Measurements from ENCODE around the gene ANTKMT. TPM values are rescaled to one million over a fixed set of nuclear protein-coding genes. Genes with fewer than 3 reads are reported as not detected.

ANTKMT gene
- total RNA-seq, 1 experiment from 2014 or later, result 93.6 TPM

GRCh38 chr16:674968-675883 is 45.7 kb upstream of the ANTKMT start, which contains the start of gene RHBDL1:
RHBDL1 (plus strand) TSS chr16:675671; CDS start chr16:675791, 120 bp downstream.
- Histone ChIP-seq H3K27me3 (ENCODE audit: control insufficient read depth, insufficient read depth, low read length) (no peaks in the 10 kb centered on the region), H3K27ac (ENCODE audit: low read length) (peak within 1 kb of the TSS; percentile 62), H3K4me1 (ENCODE audit: control insufficient read depth, insufficient read depth, low read length) (peaks cover 22% of the 10 kb centered on the region), H3K4me3 (ENCODE audit: low read depth in 2 of 2, low read length in 2 of 2) (peak within 1 kb of the TSS; percentile 39 to 51), H3K9me3 (ENCODE audit: control insufficient read depth, insufficient read depth, low read depth, low read length) (no peaks in the 10 kb centered on the region), H3K36me3 (ENCODE audit: control insufficient read depth, insufficient read depth, low read length) (peaks cover 3% of the 10 kb centered on the region; the same call in 1 of the 2 replicates)
- BruUV-seq (replicated peaks), result no TSS peak
- no peak for DNase-seq (ENCODE audit: low read depth, low spot score)
- intact Hi-C loops (cut with micrococcal nuclease; ENCODE audit: unreplicated experiment) (no loop called here), in situ Hi-C loops (cut with HindIII; ENCODE audit: low pct_unique_long_range_greater_than_20kb, low sequenced_read_pairs) (no loop called here)
- CTCF ChIA-PET, result no interaction called here
- ATAC-seq, result peak; percentile 44
- POLR2A ChIA-PET, result no interaction called here
- TF ChIP-seq TCF7L2 (IDR thresholded peaks at IDR 0.05; ENCODE audit: low read depth, low read length) (no peak), POLR2AphosphoS5 (IDR thresholded peaks at IDR 0.05; ENCODE audit: low read depth, low read length) (peak; percentile 51), SIN3A (IDR thresholded peaks at IDR 0.05; ENCODE audit: borderline replicate concordance, insufficient read depth, low read depth, low read length) (0 out of 2 replicates have a peak, but pooled peaks have one; percentile 43)

DNA sequence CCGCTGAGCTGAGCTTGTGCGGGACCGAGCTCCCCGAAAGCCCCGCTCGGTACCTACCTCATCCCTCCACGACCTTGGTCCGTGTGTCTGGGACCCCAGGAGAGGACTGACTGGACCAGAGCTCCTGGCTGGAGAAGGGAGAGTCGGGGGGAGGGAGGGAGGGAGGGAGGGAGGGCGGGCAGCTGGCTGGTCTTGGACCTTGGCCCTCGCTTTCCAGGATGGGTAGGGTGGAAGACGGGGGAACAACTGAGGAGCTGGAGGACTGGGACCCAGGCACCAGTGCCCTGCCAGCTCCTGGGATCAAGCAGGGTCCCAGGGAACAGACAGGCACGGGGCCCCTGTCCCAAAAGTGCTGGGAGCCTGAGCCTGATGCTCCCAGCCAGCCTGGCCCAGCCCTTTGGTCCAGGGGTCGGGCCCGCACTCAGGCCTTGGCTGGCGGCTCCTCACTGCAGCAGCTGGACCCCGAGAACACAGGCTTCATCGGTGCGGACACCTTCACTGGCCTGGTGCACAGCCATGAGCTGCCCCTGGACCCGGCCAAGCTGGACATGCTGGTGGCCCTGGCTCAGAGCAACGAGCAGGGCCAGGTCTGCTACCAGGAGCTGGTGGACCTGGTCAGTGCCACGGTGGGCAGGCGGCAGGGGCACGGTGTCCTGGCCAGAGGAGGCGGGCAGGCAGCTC is 44.9 kb upstream of the ANTKMT start:
- ChIA-PET CTCF (no interaction called here), POLR2A (interaction anchor here (1.0 kb wide), 1 partner anchor 87 kb away, joined by 3 read pairs; no protein-coding TSS in a partner anchor)
- TF ChIP-seq SIN3A (IDR thresholded peaks at IDR 0.05; ENCODE audit: borderline replicate concordance, insufficient read depth, low read depth, low read length) (no peak), TCF7L2 (IDR thresholded peaks at IDR 0.05; ENCODE audit: low read depth, low read length) (no peak), POLR2AphosphoS5 (IDR thresholded peaks at IDR 0.05; ENCODE audit: low read depth, low read length) (no peak)
- TF ChIP-seq, protein P1, sequence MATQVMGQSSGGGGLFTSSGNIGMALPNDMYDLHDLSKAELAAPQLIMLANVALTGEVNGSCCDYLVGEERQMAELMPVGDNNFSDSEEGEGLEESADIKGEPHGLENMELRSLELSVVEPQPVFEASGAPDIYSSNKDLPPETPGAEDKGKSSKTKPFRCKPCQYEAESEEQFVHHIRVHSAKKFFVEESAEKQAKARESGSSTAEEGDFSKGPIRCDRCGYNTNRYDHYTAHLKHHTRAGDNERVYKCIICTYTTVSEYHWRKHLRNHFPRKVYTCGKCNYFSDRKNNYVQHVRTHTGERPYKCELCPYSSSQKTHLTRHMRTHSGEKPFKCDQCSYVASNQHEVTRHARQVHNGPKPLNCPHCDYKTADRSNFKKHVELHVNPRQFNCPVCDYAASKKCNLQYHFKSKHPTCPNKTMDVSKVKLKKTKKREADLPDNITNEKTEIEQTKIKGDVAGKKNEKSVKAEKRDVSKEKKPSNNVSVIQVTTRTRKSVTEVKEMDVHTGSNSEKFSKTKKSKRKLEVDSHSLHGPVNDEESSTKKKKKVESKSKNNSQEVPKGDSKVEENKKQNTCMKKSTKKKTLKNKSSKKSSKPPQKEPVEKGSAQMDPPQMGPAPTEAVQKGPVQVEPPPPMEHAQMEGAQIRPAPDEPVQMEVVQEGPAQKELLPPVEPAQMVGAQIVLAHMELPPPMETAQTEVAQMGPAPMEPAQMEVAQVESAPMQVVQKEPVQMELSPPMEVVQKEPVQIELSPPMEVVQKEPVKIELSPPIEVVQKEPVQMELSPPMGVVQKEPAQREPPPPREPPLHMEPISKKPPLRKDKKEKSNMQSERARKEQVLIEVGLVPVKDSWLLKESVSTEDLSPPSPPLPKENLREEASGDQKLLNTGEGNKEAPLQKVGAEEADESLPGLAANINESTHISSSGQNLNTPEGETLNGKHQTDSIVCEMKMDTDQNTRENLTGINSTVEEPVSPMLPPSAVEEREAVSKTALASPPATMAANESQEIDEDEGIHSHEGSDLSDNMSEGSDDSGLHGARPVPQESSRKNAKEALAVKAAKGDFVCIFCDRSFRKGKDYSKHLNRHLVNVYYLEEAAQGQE (IDR thresholded peaks at IDR 0.05; ENCODE audit: insufficient read depth in 1 of 2, low read depth in 2 of 2, low read length in 1 of 2), result no peak
- TF ChIP-seq, protein P2, sequence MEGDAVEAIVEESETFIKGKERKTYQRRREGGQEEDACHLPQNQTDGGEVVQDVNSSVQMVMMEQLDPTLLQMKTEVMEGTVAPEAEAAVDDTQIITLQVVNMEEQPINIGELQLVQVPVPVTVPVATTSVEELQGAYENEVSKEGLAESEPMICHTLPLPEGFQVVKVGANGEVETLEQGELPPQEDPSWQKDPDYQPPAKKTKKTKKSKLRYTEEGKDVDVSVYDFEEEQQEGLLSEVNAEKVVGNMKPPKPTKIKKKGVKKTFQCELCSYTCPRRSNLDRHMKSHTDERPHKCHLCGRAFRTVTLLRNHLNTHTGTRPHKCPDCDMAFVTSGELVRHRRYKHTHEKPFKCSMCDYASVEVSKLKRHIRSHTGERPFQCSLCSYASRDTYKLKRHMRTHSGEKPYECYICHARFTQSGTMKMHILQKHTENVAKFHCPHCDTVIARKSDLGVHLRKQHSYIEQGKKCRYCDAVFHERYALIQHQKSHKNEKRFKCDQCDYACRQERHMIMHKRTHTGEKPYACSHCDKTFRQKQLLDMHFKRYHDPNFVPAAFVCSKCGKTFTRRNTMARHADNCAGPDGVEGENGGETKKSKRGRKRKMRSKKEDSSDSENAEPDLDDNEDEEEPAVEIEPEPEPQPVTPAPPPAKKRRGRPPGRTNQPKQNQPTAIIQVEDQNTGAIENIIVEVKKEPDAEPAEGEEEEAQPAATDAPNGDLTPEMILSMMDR (IDR thresholded peaks at IDR 0.05), result no peak
- no peaks in the 10 kb centered on the region for H3K27me3 ChIP-seq (ENCODE audit: control insufficient read depth, insufficient read depth, low read length)
- no TSS peak for BruUV-seq (replicated peaks)
- in situ Hi-C loops (cut with HindIII; ENCODE audit: low pct_unique_long_range_greater_than_20kb, low sequenced_read_pairs), result no loop called here
- peak overlapping the region; percentile 32 to 39; a peak in 3 of 4 replicates for H3K4me3 ChIP-seq (ENCODE audit: low read depth in 2 of 2, low read length in 2 of 2)
- no peak overlapping the region for H3K27ac ChIP-seq (ENCODE audit: low read length)
- peaks cover 22% of the 10 kb centered on the region for H3K4me1 ChIP-seq (ENCODE audit: control insufficient read depth, insufficient read depth, low read length)
- H3K36me3 ChIP-seq (ENCODE audit: control insufficient read depth, insufficient read depth, low read length), result peaks cover 3% of the 10 kb centered on the region; the same call in 1 of the 2 replicates
- intact Hi-C loops (cut with micrococcal nuclease; ENCODE audit: unreplicated experiment), result no loop called here
- H3K9me3 ChIP-seq (ENCODE audit: control insufficient read depth, insufficient read depth, low read depth, low read length), result no peaks in the 10 kb centered on the region
- DNase-seq (ENCODE audit: low read depth, low spot score) (no peak), ATAC-seq (no peak)

All from Panc1 (cell line).